Measurements from ENCODE around the gene KLHDC4. TPM values are rescaled to one million over a fixed set of nuclear protein-coding genes. Genes with fewer than 3 reads are reported as not detected.

The KLHDC4 gene
- polyA plus RNA-seq, 2 of the 4 experiments (the other 2 are of a cell fraction): 25.9 to 37.2 TPM

DNA sequence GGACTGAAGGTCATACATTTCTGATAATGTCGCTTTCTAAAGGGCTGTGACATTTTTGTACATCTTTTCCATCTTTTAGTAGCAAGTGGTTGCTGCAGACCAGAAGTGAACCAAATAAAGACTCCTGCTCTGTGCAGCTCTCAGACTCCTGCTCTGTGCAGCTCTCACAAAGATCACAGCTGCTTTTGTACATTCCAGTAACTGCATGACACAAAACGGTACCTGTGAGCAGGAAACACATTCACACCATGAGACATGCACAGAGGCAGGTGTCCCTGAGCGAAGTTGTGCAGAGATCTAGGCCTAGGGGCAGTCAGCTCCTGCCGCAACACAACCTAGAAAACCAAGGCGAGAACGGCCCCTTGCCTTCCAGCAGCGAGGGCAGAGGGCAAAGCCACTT lies 67.5 kb downstream of the KLHDC4 start:
- Histone ChIP-seq H3K27ac (no peak overlapping the region), H3K9me3 (no peaks in the 10 kb centered on the region), H3K4me2 (no peak overlapping the region), H3K4me1 (no peaks in the 10 kb centered on the region), H3K4me3 (no peak overlapping the region)
- CTCF ChIA-PET: no interaction called here
- 95% methylated on average over 7 of the region's 7 CpGs for WGBS (ENCODE audit: missing lambda C conversion rate)
- no peak for ATAC-seq
- POLR2A ChIA-PET: no interaction called here
- DNase-seq (ENCODE audit: low read depth in 1 of 2, low spot score in 1 of 2): no peak
- FAIRE-seq: no peak
- TF ChIP-seq TFCP2L1 (CRISPR knock-in tag; IDR thresholded peaks at IDR 0.05) (no peak), BHLHE40 (IDR thresholded peaks at IDR 0.05; ENCODE audit: low read depth, low read length) (no peak), ZC3H11A (IDR thresholded peaks at IDR 0.05) (no peak), HDAC2 (IDR thresholded peaks at IDR 0.05) (no peak), REST (IDR thresholded peaks at IDR 0.05) (no peak), FOSL2 (IDR thresholded peaks at IDR 0.05) (no peak), FOSL2 (CRISPR knock-in tag; IDR thresholded peaks at IDR 0.05) (no peak), NPAS2 (CRISPR knock-in tag; IDR thresholded peaks at IDR 0.05; ENCODE audit: borderline replicate concordance) (no peak), SMC3 (IDR thresholded peaks at IDR 0.05) (no peak), CBX8 (IDR thresholded peaks at IDR 0.05) (no peak), CHD2 (IDR thresholded peaks at IDR 0.05; ENCODE audit: low read length, partially characterized antibody) (no peak), ZNF302 (CRISPR knock-in tag; IDR thresholded peaks at IDR 0.05) (no peak), ESRRA (IDR thresholded peaks at IDR 0.05; ENCODE audit: borderline replicate concordance, low read length) (no peak), FOSB (CRISPR knock-in tag; IDR thresholded peaks at IDR 0.05) (no peak), RNF2 (IDR thresholded peaks at IDR 0.05; ENCODE audit: borderline replicate concordance, low read depth) (no peak), ZFP36 (IDR thresholded peaks at IDR 0.05; ENCODE audit: borderline replicate concordance, partially characterized antibody) (no peak)

DNA sequence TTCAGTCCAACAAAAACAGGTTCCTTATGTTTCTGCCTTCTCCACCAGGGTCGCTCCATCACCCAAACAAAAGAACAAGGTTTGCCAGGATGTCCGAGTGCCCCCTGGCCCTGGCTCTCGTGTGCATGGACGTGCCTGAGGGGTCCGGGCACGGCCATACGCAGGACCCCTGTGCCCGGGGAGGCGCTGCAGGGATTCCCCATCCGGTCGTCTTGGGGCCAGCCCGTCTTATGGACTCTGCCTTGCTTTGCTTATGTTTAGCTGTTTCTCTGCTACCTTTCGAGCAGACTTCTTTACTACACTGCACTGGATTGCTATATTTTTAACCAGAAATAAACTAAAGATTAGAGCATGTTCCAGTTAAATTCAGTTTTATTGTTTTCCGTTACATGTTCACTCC lies 68.0 kb downstream of the KLHDC4 start:
- Histone ChIP-seq H3K4me1 (no peaks in the 10 kb centered on the region), H3K4me3 (no peak overlapping the region), H3K9me3 (no peaks in the 10 kb centered on the region), H3K27ac (no peak overlapping the region), H3K4me2 (no peak overlapping the region)
- POLR2A ChIA-PET: no interaction called here
- FAIRE-seq: no peak
- ATAC-seq: no peak
- CTCF ChIA-PET: no interaction called here
- DNase-seq (ENCODE audit: low read depth in 1 of 2, low spot score in 1 of 2): no peak
- WGBS (ENCODE audit: missing lambda C conversion rate): 94% methylated on average over 14 of the region's 14 CpGs
- TF ChIP-seq EHMT2 (IDR thresholded peaks at IDR 0.05; ENCODE audit: low read depth): no peak
- TF ChIP-seq, protein P1, sequence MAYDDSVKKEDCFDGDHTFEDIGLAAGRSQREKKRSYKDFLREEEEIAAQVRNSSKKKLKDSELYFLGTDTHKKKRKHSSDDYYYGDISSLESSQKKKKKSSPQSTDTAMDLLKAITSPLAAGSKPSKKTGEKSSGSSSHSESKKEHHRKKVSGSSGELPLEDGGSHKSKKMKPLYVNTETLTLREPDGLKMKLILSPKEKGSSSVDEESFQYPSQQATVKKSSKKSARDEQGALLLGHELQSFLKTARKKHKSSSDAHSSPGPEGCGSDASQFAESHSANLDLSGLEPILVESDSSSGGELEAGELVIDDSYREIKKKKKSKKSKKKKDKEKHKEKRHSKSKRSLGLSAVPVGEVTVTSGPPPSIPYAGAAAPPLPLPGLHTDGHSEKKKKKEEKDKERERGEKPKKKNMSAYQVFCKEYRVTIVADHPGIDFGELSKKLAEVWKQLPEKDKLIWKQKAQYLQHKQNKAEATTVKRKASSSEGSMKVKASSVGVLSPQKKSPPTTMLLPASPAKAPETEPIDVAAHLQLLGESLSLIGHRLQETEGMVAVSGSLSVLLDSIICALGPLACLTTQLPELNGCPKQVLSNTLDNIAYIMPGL (CRISPR knock-in tag; IDR thresholded peaks at IDR 0.05; ENCODE audit: borderline replicate concordance): no peak
- TF ChIP-seq, protein P2, sequence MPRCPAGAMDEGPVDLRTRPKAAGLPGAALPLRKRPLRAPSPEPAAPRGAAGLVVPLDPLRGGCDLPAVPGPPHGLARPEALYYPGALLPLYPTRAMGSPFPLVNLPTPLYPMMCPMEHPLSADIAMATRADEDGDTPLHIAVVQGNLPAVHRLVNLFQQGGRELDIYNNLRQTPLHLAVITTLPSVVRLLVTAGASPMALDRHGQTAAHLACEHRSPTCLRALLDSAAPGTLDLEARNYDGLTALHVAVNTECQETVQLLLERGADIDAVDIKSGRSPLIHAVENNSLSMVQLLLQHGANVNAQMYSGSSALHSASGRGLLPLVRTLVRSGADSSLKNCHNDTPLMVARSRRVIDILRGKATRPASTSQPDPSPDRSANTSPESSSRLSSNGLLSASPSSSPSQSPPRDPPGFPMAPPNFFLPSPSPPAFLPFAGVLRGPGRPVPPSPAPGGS (IDR thresholded peaks at IDR 0.05): no peak
- no peak for TF ChIP-seq RNF2 (IDR thresholded peaks at IDR 0.05; ENCODE audit: borderline replicate concordance, low read depth)
- TF ChIP-seq BHLHE40 (IDR thresholded peaks at IDR 0.05; ENCODE audit: low read depth, low read length): no peak
- no peak for TF ChIP-seq FOXS1 (CRISPR knock-in tag; IDR thresholded peaks at IDR 0.05)
- TF ChIP-seq HOXB5 (CRISPR knock-in tag; IDR thresholded peaks at IDR 0.05): no peak
- TF ChIP-seq EP300 (IDR thresholded peaks at IDR 0.05): no peak
- TF ChIP-seq REST (IDR thresholded peaks at IDR 0.05): no peak
- TF ChIP-seq POLR2A (IDR thresholded peaks at IDR 0.05; ENCODE audit: low read length): no peak
- no peak for TF ChIP-seq FOSL2 (IDR thresholded peaks at IDR 0.05)
- no peak for TF ChIP-seq FOSL2 (CRISPR knock-in tag; IDR thresholded peaks at IDR 0.05)
- TF ChIP-seq ZNF302 (CRISPR knock-in tag; IDR thresholded peaks at IDR 0.05): no peak
- TF ChIP-seq, protein P3, sequence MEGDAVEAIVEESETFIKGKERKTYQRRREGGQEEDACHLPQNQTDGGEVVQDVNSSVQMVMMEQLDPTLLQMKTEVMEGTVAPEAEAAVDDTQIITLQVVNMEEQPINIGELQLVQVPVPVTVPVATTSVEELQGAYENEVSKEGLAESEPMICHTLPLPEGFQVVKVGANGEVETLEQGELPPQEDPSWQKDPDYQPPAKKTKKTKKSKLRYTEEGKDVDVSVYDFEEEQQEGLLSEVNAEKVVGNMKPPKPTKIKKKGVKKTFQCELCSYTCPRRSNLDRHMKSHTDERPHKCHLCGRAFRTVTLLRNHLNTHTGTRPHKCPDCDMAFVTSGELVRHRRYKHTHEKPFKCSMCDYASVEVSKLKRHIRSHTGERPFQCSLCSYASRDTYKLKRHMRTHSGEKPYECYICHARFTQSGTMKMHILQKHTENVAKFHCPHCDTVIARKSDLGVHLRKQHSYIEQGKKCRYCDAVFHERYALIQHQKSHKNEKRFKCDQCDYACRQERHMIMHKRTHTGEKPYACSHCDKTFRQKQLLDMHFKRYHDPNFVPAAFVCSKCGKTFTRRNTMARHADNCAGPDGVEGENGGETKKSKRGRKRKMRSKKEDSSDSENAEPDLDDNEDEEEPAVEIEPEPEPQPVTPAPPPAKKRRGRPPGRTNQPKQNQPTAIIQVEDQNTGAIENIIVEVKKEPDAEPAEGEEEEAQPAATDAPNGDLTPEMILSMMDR (IDR thresholded peaks at IDR 0.05): no peak
- TF ChIP-seq EHF (CRISPR knock-in tag; IDR thresholded peaks at IDR 0.05): no peak
